GM12878 (cell line): ENCODE results near the gene MSANTD2.

Source experiments
- BCL3 ChIP-seq: IDR thresholded peaks from 2 replicates; pipeline ENCODE4 v1.6.1; 2011; ENCODE audit warnings: borderline replicate concordance, low read depth, mild to moderate bottlenecking, moderate library complexity, low read length; ENCODE audit not compliant: insufficient read depth, poor library complexity, severe bottlenecking
- BHLHE40 ChIP-seq, 2 experiments: fragments of 450-650 bp in 1 of 2; IDR thresholded peaks; 2 replicates each; pipeline ENCODE4 v1.6.1; 2011 to 2017; ENCODE audit warnings: low read depth in 2 of 2, borderline replicate concordance in 1 of 2, improper control_type of control experiment in 1 of 2, low read length in 1 of 2, mild to moderate bottlenecking in 1 of 2
- CBX5 ChIP-seq: sonication (generic); IDR thresholded peaks from 2 replicates; pipeline ENCODE4 v1.6.1; 2016; ENCODE audit warnings: low read depth, moderate library complexity, mild to moderate bottlenecking, inconsistent platforms
- EP300 ChIP-seq, 2 experiments: fragments of 150-350 bp in 1 of 2; IDR thresholded peaks; 2 replicates each; pipeline ENCODE4 v1.6.1; 2011 to 2012; ENCODE audit warnings: low read depth in 2 of 2, low read length in 2 of 2, borderline replicate concordance in 1 of 2, improper control_type of control experiment in 1 of 2, inconsistent platforms in 1 of 2; ENCODE audit not compliant: control insufficient read depth in 1 of 2
- GABPA ChIP-seq: IDR thresholded peaks from 2 replicates; pipeline ENCODE4 v1.6.1; 2014; ENCODE audit warnings: antibody characterized with exemption, low read depth, mild to moderate bottlenecking, inconsistent platforms

GRCh38 chr11:124752471-124753102 is 47.6 kb downstream of the MSANTD2 start:
- TF ChIP-seq BCL3 (no peak), GABPA (no peak), CBX5 (no peak), EP300 (IDR thresholded peaks at IDR 0.05; ENCODE audit: borderline replicate concordance in 1 of 2, control insufficient read depth in 1 of 2, low read depth in 2 of 2, low read length in 2 of 2) (no peak), BHLHE40 (IDR thresholded peaks at IDR 0.05; ENCODE audit: borderline replicate concordance in 1 of 2, low read depth in 2 of 2, low read length in 1 of 2) (no peak)
